Measurements from ENCODE around the gene SMYD3. TPM values are rescaled to one million over a fixed set of nuclear protein-coding genes. Genes with fewer than 3 reads are reported as not detected.
A peak's percentile ranks its signal among the peaks of the same experiment; 100 is the strongest.

The SMYD3 gene
- total RNA-seq, 6 experiments from 2014 or later: 6.3 to 10.0 (median 6.6) TPM

DNA sequence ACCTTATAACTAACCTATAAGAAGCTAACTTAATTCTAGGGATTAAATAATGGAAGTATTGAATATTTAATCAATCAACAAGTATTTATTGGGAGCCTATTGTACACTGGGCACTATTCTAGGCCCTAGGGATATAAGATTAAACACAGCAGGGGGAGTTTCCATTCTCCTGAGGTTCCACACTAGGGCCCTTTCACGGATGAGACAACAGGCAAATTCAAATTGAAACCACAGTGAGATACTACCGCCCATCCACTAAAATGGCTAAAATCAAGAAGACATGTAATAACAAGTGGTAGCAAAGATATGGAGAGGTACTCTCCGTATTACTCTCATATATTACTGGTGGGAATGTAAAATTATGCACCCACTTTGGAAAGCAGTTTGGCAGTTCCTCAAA, 677.9 kb downstream of the SMYD3 start:
- TF ChIP-seq, protein P1, sequence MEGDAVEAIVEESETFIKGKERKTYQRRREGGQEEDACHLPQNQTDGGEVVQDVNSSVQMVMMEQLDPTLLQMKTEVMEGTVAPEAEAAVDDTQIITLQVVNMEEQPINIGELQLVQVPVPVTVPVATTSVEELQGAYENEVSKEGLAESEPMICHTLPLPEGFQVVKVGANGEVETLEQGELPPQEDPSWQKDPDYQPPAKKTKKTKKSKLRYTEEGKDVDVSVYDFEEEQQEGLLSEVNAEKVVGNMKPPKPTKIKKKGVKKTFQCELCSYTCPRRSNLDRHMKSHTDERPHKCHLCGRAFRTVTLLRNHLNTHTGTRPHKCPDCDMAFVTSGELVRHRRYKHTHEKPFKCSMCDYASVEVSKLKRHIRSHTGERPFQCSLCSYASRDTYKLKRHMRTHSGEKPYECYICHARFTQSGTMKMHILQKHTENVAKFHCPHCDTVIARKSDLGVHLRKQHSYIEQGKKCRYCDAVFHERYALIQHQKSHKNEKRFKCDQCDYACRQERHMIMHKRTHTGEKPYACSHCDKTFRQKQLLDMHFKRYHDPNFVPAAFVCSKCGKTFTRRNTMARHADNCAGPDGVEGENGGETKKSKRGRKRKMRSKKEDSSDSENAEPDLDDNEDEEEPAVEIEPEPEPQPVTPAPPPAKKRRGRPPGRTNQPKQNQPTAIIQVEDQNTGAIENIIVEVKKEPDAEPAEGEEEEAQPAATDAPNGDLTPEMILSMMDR (IDR thresholded peaks at IDR 0.05): no peak
- TF ChIP-seq POLR2A (IDR thresholded peaks at IDR 0.05): no peak
- no peak for ATAC-seq
- H3K9me3 ChIP-seq: no peaks in the 10 kb centered on the region

DNA sequence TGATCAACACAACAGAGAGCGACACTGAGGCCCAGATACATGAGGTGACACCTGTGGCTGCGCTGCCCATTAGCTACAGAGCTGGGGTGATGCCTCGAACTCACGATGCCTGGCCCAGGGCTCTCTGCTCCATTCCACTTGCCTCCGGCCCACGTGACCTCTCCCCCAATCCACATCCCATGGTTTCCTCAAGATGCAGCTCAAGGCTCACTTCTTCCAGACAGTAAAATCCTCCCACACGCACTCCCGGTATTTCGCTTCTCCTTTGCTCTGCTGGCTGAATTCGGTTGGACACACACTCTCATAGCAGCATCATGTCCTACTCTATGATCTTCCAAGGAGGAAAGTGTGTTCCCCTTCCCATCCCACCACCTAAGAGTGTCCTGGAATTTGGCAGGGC, 679.8 kb downstream of the SMYD3 start:
- 80% methylated on average over 1 of the region's 10 CpGs for WGBS (ENCODE audit: insufficient coverage, low coverage, low lambda C conversion rate, missing lambda C conversion rate)
- H3K4me3 ChIP-seq: no peak overlapping the region
- no peaks in the 10 kb centered on the region for H3K9me3 ChIP-seq
- no peak for ATAC-seq
- no peaks in the 10 kb centered on the region for H3K27me3 ChIP-seq
- intact Hi-C loops (cut with DNase I): no loop called here
- H3K4me1 ChIP-seq: no peaks in the 10 kb centered on the region
- no peaks in the 10 kb centered on the region for H3K36me3 ChIP-seq
- no peak for DNase-seq
- no peak for TF ChIP-seq POLR2A (IDR thresholded peaks at IDR 0.05)
- TF ChIP-seq, protein P1 (IDR thresholded peaks at IDR 0.05): no peak
- no peak overlapping the region for H3K27ac ChIP-seq

More for the DNA sequence above, 677.9 kb downstream of the SMYD3 start:
- Histone ChIP-seq H3K36me3 (no peaks in the 10 kb centered on the region), H3K27ac (no peak overlapping the region), H3K27me3 (no peaks in the 10 kb centered on the region), H3K4me3 (no peak overlapping the region), H3K4me1 (no peaks in the 10 kb centered on the region)
- intact Hi-C loops (cut with DNase I): no loop called here
- WGBS (ENCODE audit: insufficient coverage, low coverage, low lambda C conversion rate, missing lambda C conversion rate): 72% methylated on average over 3 of the region's 3 CpGs
- DNase-seq: no peak

DNA sequence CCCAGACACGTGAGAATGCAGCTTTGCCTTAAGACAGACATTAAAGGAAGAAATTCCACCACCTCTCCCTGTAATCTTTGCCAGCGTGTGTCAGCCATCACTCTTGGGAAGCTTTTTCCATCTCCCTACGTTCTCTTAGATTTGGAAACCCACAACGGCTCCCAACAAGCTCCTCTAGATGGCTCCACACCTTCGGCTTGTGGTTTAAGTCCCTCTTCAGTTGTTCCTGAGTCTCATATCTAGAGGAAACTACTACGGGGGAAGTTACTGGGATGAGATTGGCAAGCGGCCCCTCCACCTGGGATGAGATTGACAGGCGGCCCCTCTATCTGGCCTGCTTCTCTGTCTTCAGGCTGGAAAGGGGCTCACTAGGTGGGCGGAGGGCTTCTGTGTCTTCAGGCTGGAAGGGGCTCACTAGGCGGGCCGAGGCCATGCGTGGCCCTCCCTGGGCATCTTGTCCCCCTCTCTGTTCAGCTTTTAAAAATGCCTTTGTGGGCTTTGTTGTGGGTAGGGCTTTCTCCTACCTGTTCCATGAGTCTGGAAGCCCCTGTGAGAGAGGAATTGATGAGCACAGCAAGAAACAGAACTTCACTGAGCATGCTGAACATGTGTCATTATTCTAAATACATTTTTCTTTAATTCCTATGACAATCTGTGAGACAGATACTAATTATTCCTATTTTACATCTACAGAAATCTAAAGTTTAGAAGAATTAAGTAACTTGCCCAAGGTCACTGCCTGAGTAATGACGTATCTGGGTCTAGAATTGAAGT, 681.8 kb downstream of the SMYD3 start:
- intact Hi-C loops (cut with DNase I): no loop called here
- no peak overlapping the region for H3K4me3 ChIP-seq

DNA sequence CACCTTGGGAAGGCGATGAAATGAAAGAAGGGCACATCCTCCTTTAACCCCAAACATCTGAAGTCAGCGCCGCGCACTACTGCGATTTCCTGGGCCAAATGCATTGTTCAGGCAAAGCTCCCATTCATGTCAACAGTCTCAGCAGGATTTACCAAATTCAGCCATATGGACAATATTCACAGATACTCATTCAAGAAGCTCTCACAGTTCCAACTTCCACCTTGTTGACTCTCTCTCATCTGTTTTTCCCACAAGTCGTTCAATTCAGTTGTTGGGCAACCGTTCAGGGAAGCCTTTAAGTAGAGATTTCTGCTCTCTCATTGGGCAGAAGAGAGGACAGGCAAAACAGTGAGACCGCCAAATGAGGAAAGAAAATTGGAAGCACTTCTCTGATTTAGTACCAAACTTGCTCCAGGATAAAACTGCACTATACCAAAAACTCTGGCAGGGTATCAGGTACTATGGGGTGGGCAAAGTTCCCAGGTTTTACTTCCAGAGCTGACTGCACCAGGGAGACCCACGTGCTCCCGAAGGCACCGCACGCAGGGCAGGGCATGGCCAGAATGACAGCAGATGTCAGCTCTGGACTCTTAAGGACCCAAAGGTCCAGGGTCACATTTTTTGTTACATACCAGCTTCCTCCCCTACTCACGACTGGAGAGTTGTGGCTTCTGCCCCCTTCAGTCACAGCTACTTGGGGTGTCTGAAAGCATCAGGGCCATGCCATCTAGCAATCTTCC, 683.5 kb downstream of the SMYD3 start:
- intact Hi-C loops (cut with DNase I): no loop called here
- 88% methylated on average over 9 of the region's 13 CpGs for WGBS (ENCODE audit: insufficient coverage, low coverage, low lambda C conversion rate, missing lambda C conversion rate)
- no peaks in the 10 kb centered on the region for H3K27me3 ChIP-seq
- H3K36me3 ChIP-seq: no peaks in the 10 kb centered on the region
- H3K27ac ChIP-seq: no peak overlapping the region
- H3K9me3 ChIP-seq: no peaks in the 10 kb centered on the region
- ATAC-seq (no peak), DNase-seq (no peak)
- no peaks in the 10 kb centered on the region for H3K4me1 ChIP-seq
- TF ChIP-seq, protein P1 (IDR thresholded peaks at IDR 0.05): no peak
- TF ChIP-seq POLR2A (IDR thresholded peaks at IDR 0.05): no peak
- no peak overlapping the region for H3K4me3 ChIP-seq

More for the DNA sequence above, 681.8 kb downstream of the SMYD3 start:
- H3K9me3 ChIP-seq: no peaks in the 10 kb centered on the region
- 58% methylated on average over 7 of the region's 13 CpGs for WGBS (ENCODE audit: insufficient coverage, low coverage, low lambda C conversion rate, missing lambda C conversion rate)
- H3K4me1 ChIP-seq: no peaks in the 10 kb centered on the region
- ATAC-seq: peak; percentile 34 to 69 (median 45)
- TF ChIP-seq, protein P1 (IDR thresholded peaks at IDR 0.05): peak in 3 of 4 donors; percentile 20 to 44 (median 23)
- TF ChIP-seq POLR2A (IDR thresholded peaks at IDR 0.05): no peak
- no peaks in the 10 kb centered on the region for H3K36me3 ChIP-seq
- no peaks in the 10 kb centered on the region for H3K27me3 ChIP-seq
- no peak overlapping the region for H3K27ac ChIP-seq
- no peak for DNase-seq
